ENCODE data around the gene NELFA.
"Not testable (repeated sequence)": the region's sequence is repeated elsewhere in the genome, so short reads cannot be mapped to it uniquely, and the experiment has no call there.

Gene NELFA

GRCh38 chr4:1993718-1994516, 14.9 kb downstream of the NELFA start:
- not testable (repeated sequence) for DNase-seq

- no peak for DNase-seq
These were observed 15.6 kb downstream of the NELFA start for GRCh38 chr4:1993169-1993516.

GRCh38 chr4:1992468-1993168, 16.2 kb downstream of the NELFA start:
- DNase-seq = no peak

GRCh38 chr4:1991596-1992434, 17.0 kb downstream of the NELFA start:
- DNase-seq = no peak

- no peak for DNase-seq
These were observed 17.7 kb downstream of the NELFA start for GRCh38 chr4:1991087-1991486.

- no peak for DNase-seq
These were observed 18.1 kb downstream of the NELFA start for GRCh38 chr4:1990676-1991075.

GRCh38 chr4:1990348-1990645, 18.5 kb downstream of the NELFA start:
- DNase-seq = no peak

- DNase-seq = no peak
These were observed 19.0 kb downstream of the NELFA start for GRCh38 chr4:1989533-1990347.

- no peak for DNase-seq
These were observed 20.4 kb downstream of the NELFA start for GRCh38 chr4:1988327-1988724.

- DNase-seq = no peak
These were observed 20.9 kb downstream of the NELFA start for GRCh38 chr4:1987721-1988326.

GRCh38 chr4:1987296-1987695, 21.5 kb downstream of the NELFA start:
- DNase-seq = no peak

GRCh38 chr4:1986578-1987210, 22.1 kb downstream of the NELFA start:
- no peak for DNase-seq

- DNase-seq = no peak
These were observed 22.8 kb downstream of the NELFA start for GRCh38 chr4:1985780-1986577.

- no peak for DNase-seq
These were observed 23.5 kb downstream of the NELFA start for GRCh38 chr4:1985294-1985693.

GRCh38 chr4:1984406-1985191, 24.2 kb downstream of the NELFA start:
- no peak for DNase-seq

- DNase-seq = no peak
These were observed 24.8 kb downstream of the NELFA start for GRCh38 chr4:1983846-1984405.

GRCh38 chr4:1983053-1983845, 25.5 kb downstream of the NELFA start:
- no peak for DNase-seq

- DNase-seq = no peak
These were observed 26.4 kb downstream of the NELFA start for GRCh38 chr4:1982124-1983052.
